ENCODE data around the gene MYO7B. TPM values are rescaled to one million over a fixed set of nuclear protein-coding genes. Genes with fewer than 3 reads are reported as not detected.

The MYO7B gene
- total and polyA plus RNA-seq, 2 experiments from 2014 or later = 0.06 to 0.12 TPM

DNA sequence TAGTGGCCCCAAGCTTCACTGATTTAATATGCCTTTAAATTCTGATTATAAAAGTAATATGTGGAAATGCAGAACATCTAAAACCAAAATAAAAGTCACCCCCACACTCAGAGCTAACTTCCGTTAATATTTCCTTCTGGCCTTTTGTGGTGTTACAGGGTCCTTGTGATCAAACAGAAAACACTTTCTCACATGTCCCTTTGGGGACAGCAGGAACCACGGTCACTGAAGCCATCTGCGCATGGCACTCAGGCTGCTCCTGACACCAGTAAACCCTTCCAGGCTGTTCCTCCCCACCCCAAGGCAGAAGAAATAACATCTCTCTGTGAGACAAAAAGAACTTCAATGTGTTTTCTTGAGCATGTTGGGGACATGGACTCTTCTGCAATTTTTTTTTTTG is 85.4 kb downstream of the MYO7B start:
- H3K27me3 ChIP-seq = no peaks in the 10 kb centered on the region
- H3K27ac ChIP-seq = no peak overlapping the region
- no peaks in the 10 kb centered on the region for H3K9me3 ChIP-seq (ENCODE audit: low read depth)
- no peak overlapping the region for H3K4me3 ChIP-seq
- TF ChIP-seq, protein P1, sequence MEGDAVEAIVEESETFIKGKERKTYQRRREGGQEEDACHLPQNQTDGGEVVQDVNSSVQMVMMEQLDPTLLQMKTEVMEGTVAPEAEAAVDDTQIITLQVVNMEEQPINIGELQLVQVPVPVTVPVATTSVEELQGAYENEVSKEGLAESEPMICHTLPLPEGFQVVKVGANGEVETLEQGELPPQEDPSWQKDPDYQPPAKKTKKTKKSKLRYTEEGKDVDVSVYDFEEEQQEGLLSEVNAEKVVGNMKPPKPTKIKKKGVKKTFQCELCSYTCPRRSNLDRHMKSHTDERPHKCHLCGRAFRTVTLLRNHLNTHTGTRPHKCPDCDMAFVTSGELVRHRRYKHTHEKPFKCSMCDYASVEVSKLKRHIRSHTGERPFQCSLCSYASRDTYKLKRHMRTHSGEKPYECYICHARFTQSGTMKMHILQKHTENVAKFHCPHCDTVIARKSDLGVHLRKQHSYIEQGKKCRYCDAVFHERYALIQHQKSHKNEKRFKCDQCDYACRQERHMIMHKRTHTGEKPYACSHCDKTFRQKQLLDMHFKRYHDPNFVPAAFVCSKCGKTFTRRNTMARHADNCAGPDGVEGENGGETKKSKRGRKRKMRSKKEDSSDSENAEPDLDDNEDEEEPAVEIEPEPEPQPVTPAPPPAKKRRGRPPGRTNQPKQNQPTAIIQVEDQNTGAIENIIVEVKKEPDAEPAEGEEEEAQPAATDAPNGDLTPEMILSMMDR (IDR thresholded peaks at IDR 0.05; ENCODE audit: low read depth, low read length) = no peak
- H3K36me3 ChIP-seq = no peaks in the 10 kb centered on the region
- no peaks in the 10 kb centered on the region for H3K4me1 ChIP-seq (ENCODE audit: low read depth)
- DNase-seq (ENCODE audit: low read depth in 1 of 2, low spot score in 1 of 2) = no peak

DNA sequence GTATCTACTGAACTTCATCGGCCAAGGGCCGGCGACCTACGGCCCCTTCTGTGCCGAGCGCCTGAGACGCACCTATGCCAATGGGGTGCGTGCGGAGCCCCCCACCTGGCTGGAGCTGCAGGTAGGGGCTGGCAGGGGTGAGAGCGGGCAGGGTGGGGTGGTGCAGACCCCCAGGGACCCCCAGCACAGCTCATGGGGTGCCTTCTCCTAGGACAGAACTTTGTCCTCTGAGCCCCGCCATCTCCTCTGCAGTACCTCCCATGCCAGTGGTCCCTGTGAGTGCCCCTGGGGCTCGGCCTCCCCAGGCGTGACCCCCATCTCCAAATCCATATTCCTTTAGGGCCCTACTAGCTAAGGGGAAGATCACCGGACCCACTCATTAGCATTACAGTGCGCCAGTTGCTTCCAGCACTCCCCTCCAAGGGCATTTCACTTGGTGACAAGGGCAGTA is 86.5 kb downstream of the MYO7B start:
- DNase-seq (ENCODE audit: low read depth in 1 of 2, low spot score in 1 of 2) = no peak

DNA sequence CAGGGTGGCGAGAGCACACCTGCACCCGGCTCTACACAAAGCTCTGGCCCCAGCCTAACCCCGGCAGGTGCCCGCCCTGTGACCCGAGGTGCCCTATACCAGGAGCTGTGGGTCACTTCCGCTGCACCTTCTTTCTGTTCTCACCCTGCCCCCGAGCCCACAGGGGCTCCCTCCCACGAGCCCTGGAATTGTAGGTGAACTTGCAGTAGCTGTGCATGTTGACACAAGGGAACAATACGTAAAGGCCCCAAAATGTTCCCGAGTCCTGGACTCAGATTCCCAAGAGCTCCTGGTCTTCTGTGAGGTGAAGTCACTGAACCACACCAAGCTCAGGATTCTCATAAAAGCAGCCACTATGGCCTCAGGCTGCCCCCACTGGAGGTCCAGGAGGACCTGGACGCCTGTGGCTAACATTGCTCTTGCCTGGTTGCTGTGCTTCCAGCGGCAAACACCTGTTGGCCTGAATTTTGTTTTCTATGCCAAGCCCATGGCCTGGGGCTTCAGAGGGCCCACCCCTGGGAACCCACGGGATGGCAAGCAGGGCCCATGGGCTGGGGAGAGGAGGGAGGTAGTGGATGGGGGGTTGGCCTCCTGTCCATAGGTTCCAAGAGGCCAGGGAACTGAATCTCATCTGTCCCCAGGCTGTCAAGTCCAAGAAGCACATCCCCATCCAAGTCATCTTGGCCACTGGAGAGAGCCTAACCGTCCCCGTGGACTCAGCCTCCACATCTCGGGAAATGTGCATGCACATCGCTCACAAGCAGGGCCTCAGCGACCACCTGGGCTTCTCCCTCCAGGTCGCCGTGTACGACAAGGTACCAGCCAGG is 87.3 kb downstream of the MYO7B start:
- no peaks in the 10 kb centered on the region for H3K9me3 ChIP-seq (ENCODE audit: low read depth)
- no peaks in the 10 kb centered on the region for H3K27me3 ChIP-seq
- H3K36me3 ChIP-seq = no peaks in the 10 kb centered on the region
- no peaks in the 10 kb centered on the region for H3K4me1 ChIP-seq (ENCODE audit: low read depth)
- no peak for DNase-seq (ENCODE audit: low read depth in 1 of 2, low spot score in 1 of 2)
- TF ChIP-seq, protein P1 (IDR thresholded peaks at IDR 0.05; ENCODE audit: low read depth, low read length) = no peak
- no peak overlapping the region for H3K4me3 ChIP-seq
- no peak overlapping the region for H3K27ac ChIP-seq

More for the DNA sequence above, 86.5 kb downstream of the MYO7B start:
- TF ChIP-seq, protein P1 (IDR thresholded peaks at IDR 0.05; ENCODE audit: low read depth, low read length) = no peak
- Histone ChIP-seq H3K4me3 (no peak overlapping the region), H3K36me3 (no peaks in the 10 kb centered on the region), H3K9me3 (ENCODE audit: low read depth) (no peaks in the 10 kb centered on the region), H3K27me3 (no peaks in the 10 kb centered on the region), H3K27ac (no peak overlapping the region), H3K4me1 (ENCODE audit: low read depth) (no peaks in the 10 kb centered on the region)

DNA sequence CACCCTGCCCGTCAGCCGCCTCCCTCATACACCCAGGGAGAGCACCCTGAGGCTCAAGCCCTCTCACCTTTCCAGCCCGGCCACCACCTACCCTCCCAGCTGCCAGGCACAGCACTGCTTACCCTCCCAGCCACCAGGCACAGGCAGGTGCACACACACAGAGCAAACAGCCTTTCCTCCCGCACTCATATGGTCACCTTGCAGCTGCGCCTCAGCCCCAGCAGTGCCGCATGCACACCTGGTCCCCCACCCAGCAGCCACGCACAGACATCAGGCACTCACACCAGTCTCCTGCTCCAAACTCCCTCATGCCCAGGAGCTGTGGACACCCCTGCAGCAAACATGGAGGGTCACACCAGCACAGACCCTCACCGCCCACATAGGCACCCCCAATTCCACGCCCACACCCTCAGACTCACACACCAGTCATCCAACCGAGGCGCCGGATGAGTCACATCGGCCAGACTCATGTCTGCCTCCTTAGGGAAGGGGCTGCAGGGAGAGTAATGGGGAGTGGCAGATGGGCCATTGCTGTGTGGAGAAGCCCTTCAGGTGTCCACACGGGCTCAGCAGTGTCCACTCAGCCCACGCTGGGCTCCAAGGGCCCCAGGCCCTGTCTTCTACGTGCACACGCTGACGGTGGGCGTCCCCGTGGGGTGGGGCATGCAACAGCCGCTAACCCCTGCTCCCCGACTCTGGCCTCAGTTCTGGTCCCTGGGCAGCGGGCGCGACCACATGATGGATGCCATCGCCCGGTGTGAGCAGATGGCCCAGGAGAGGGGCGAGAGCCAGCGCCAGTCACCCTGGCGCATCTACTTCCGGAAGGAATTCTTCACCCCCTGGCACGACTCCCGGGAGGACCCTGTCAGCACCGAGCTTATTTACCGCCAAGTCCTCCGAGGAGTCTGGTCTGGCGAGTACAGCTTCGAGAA is 88.2 kb downstream of the MYO7B start:
- no peaks in the 10 kb centered on the region for H3K36me3 ChIP-seq
- no peak overlapping the region for H3K4me3 ChIP-seq
- no peaks in the 10 kb centered on the region for H3K27me3 ChIP-seq
- TF ChIP-seq, protein P1 (IDR thresholded peaks at IDR 0.05; ENCODE audit: low read depth, low read length) = no peak
- H3K4me1 ChIP-seq (ENCODE audit: low read depth) = no peaks in the 10 kb centered on the region
- no peak overlapping the region for H3K27ac ChIP-seq
- DNase-seq (ENCODE audit: low read depth in 1 of 2, low spot score in 1 of 2) = peak in 1 of 2 donors; percentile 6
- no peaks in the 10 kb centered on the region for H3K9me3 ChIP-seq (ENCODE audit: low read depth)

DNA sequence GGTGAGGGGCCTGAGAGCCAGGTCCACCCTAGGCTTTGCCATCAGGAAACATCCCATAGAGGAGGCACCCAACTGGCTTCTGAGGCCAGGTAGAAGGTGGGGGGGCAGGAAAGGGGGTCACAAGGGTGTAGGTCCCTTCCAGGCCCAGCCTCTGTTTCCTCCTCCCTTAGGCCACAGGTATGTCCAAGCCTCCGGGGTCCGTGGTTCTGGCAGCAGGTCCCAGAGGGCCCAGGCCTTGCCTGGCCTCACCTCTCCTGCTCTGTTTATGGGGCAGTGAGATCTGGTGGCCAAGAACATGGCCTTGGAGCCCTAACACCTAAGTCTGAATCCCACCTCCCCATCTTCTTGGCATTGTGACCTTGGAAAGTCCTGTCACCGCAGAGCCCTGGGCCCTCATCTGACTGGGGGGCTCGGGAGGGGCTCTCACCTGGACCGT is 88.9 kb downstream of the MYO7B start:
- no peak overlapping the region for H3K4me3 ChIP-seq
- H3K27ac ChIP-seq = no peak overlapping the region
- H3K9me3 ChIP-seq (ENCODE audit: low read depth) = no peaks in the 10 kb centered on the region
- H3K36me3 ChIP-seq = no peaks in the 10 kb centered on the region
- TF ChIP-seq, protein P1 (IDR thresholded peaks at IDR 0.05; ENCODE audit: low read depth, low read length) = no peak
- no peak for DNase-seq (ENCODE audit: low read depth in 1 of 2, low spot score in 1 of 2)
- no peaks in the 10 kb centered on the region for H3K27me3 ChIP-seq
- no peaks in the 10 kb centered on the region for H3K4me1 ChIP-seq (ENCODE audit: low read depth)
